Activated CD4-positive, alpha-beta memory T cell treated with anti-CD3 and anti-CD28 coated beads, Interleukin-2, amount 10 ng/mL, durations not matched to agents 7 days and 5 days (primary cell): ENCODE measurements around the gene TACR1. TPM values are rescaled to one million over a fixed set of nuclear protein-coding genes. Genes with fewer than 3 reads are reported as not detected.
"Not testable (repeated sequence)": the region's sequence is repeated elsewhere in the genome, so short reads cannot be mapped to it uniquely, and the experiment has no call there.

Experiments
- CTCF ChIA-PET: fragments of 350-600 bp; sonication (Branson Sonifier 250); formaldehyde crosslinking; loops from one replicate; lab custom pipeline; 2021; ENCODE audit warnings: antibody characterized with exemption, inconsistent platforms; lab: Charles Lee
- POLR2A ChIA-PET: fragments of 350-600 bp; sonication (Branson Sonifier 250); formaldehyde crosslinking; loops from one replicate; lab custom pipeline; 2021; ENCODE audit warnings: antibody characterized with exemption; lab: Charles Lee
- DNase-seq: peaks from one replicate; pipeline ENCODE4 v3.0.0-alpha.2; 2020
- H3K27ac Mint-ChIP-seq: one replicate; pipeline ENCODE4 v1.8.0; 2021; ENCODE audit warnings: mild to moderate bottlenecking, mixed read lengths
- H3K27me3 Mint-ChIP-seq: one replicate; pipeline ENCODE4 v1.8.0; 2021; ENCODE audit warnings: mixed read lengths
- H3K36me3 Mint-ChIP-seq: one replicate; pipeline ENCODE4 v1.8.0; 2021; ENCODE audit warnings: low read depth, mixed read lengths
- H3K4me1 Mint-ChIP-seq: one replicate; pipeline ENCODE4 v1.8.0; 2021; ENCODE audit warnings: mixed read lengths
- H3K4me3 Mint-ChIP-seq: one replicate; pipeline ENCODE4 v1.8.0; 2021; ENCODE audit warnings: mild to moderate bottlenecking, mixed read lengths
- H3K9me3 Mint-ChIP-seq: one replicate; pipeline ENCODE4 v1.8.0; 2021; ENCODE audit warnings: mixed read lengths
- total RNA-seq, 2 experiments: library from RNA; stranded (reverse); gene quantifications; one replicate each; pipeline ENCODE4 v1.2.3, GENCODE V29; 2021

The TACR1 gene
- total RNA-seq, 2 experiments from 2014 or later, result not detected

- H3K9me3 Mint-ChIP-seq, result no peaks in the 10 kb centered on the region
- CTCF ChIA-PET, result interaction anchor here (1.5 kb wide), 1 partner anchor 27 kb away, joined by 3 read pairs; no protein-coding TSS in a partner anchor
- POLR2A ChIA-PET, result no interaction called here
- H3K4me3 Mint-ChIP-seq, result no peak overlapping the region
- H3K27me3 Mint-ChIP-seq, result no peaks in the 10 kb centered on the region
- no peak for DNase-seq
- H3K4me1 Mint-ChIP-seq, result no peaks in the 10 kb centered on the region
- no peaks in the 10 kb centered on the region for H3K36me3 Mint-ChIP-seq
- H3K27ac Mint-ChIP-seq, result no peak overlapping the region
These were observed 44.2 kb downstream of the TACR1 start for GRCh38 chr2:75155115-75155514.

DNA sequence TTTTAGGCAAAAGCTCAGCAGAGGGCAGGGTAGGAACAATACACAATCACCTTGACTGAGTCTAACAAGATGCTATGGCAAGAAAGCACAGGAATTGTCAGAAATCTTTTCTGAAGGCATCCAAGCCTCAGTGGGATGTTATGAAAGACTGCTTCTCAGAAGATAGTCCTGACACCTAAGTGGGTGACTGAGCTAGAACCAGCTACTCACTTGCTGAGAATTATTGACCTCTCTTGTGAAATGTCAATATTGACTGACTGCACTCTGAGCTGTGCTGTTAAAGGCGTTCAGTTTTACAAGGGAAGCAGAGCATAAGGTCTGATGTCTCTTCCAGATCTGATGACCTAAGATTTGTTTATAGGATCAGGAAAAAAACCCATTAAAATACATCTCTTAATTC lies 46.1 kb downstream of the TACR1 start:
- no peak overlapping the region for H3K4me3 Mint-ChIP-seq
- no peaks in the 10 kb centered on the region for H3K9me3 Mint-ChIP-seq
- ChIA-PET POLR2A (no interaction called here), CTCF (no interaction called here)
- H3K36me3 Mint-ChIP-seq, result no peaks in the 10 kb centered on the region
- DNase-seq, result no peak
- H3K27ac Mint-ChIP-seq, result no peak overlapping the region
- H3K4me1 Mint-ChIP-seq, result no peaks in the 10 kb centered on the region
- no peaks in the 10 kb centered on the region for H3K27me3 Mint-ChIP-seq

- H3K27me3 Mint-ChIP-seq, H3K9me3 Mint-ChIP-seq, H3K36me3 Mint-ChIP-seq, POLR2A ChIA-PET, H3K4me3 Mint-ChIP-seq, DNase-seq, H3K4me1 Mint-ChIP-seq, CTCF ChIA-PET, H3K27ac Mint-ChIP-seq: not testable (repeated sequence)
These were observed 47.1 kb downstream of the TACR1 start for GRCh38 chr2:75152243-75152642.

GRCh38 chr2:75147884-75148283 lies 51.4 kb downstream of the TACR1 start:
- H3K9me3 Mint-ChIP-seq, H3K4me3 Mint-ChIP-seq, POLR2A ChIA-PET, H3K27me3 Mint-ChIP-seq, DNase-seq, H3K4me1 Mint-ChIP-seq, H3K36me3 Mint-ChIP-seq, CTCF ChIA-PET, H3K27ac Mint-ChIP-seq: not testable (repeated sequence)

- ChIA-PET CTCF (no interaction called here), POLR2A (no interaction called here)
- Mint-ChIP-seq H3K4me3 (no peak overlapping the region), H3K4me1 (no peaks in the 10 kb centered on the region), H3K27me3 (peaks cover 2% of the 10 kb centered on the region), H3K9me3 (no peaks in the 10 kb centered on the region), H3K27ac (no peak overlapping the region), H3K36me3 (no peaks in the 10 kb centered on the region)
- DNase-seq, result no peak
These were observed 52.6 kb downstream of the TACR1 start for GRCh38 chr2:75146606-75147332.

GRCh38 chr2:75146221-75146605 lies 53.1 kb downstream of the TACR1 start:
- POLR2A ChIA-PET, H3K27me3 Mint-ChIP-seq, H3K4me1 Mint-ChIP-seq, H3K36me3 Mint-ChIP-seq, H3K27ac Mint-ChIP-seq, H3K9me3 Mint-ChIP-seq, CTCF ChIA-PET, DNase-seq, H3K4me3 Mint-ChIP-seq: not testable (repeated sequence)

GRCh38 chr2:75142081-75142480 lies 57.2 kb downstream of the TACR1 start:
- ChIA-PET POLR2A (no interaction called here), CTCF (no interaction called here)
- H3K27ac Mint-ChIP-seq, result no peak overlapping the region
- DNase-seq, result no peak
- H3K27me3 Mint-ChIP-seq, result peaks cover 9% of the 10 kb centered on the region
- no peaks in the 10 kb centered on the region for H3K36me3 Mint-ChIP-seq
- no peaks in the 10 kb centered on the region for H3K9me3 Mint-ChIP-seq
- no peaks in the 10 kb centered on the region for H3K4me1 Mint-ChIP-seq
- no peak overlapping the region for H3K4me3 Mint-ChIP-seq

- no peaks in the 10 kb centered on the region for H3K9me3 Mint-ChIP-seq
- ChIA-PET POLR2A (no interaction called here), CTCF (no interaction called here)
- H3K36me3 Mint-ChIP-seq, result no peaks in the 10 kb centered on the region
- peaks cover 9% of the 10 kb centered on the region for H3K27me3 Mint-ChIP-seq
- H3K4me3 Mint-ChIP-seq, result no peak overlapping the region
- H3K4me1 Mint-ChIP-seq, result no peaks in the 10 kb centered on the region
- no peak for DNase-seq
- H3K27ac Mint-ChIP-seq, result no peak overlapping the region
These were observed 59.0 kb downstream of the TACR1 start for GRCh38 chr2:75140288-75140687.

GRCh38 chr2:75139171-75139570 lies 60.1 kb downstream of the TACR1 start:
- POLR2A ChIA-PET, result no interaction called here
- H3K36me3 Mint-ChIP-seq, result no peaks in the 10 kb centered on the region
- no peak overlapping the region for H3K27ac Mint-ChIP-seq
- no peak overlapping the region for H3K4me3 Mint-ChIP-seq
- H3K4me1 Mint-ChIP-seq, result no peaks in the 10 kb centered on the region
- DNase-seq, result no peak
- CTCF ChIA-PET, result no interaction called here
- peaks cover 9% of the 10 kb centered on the region for H3K27me3 Mint-ChIP-seq
- no peaks in the 10 kb centered on the region for H3K9me3 Mint-ChIP-seq

DNA sequence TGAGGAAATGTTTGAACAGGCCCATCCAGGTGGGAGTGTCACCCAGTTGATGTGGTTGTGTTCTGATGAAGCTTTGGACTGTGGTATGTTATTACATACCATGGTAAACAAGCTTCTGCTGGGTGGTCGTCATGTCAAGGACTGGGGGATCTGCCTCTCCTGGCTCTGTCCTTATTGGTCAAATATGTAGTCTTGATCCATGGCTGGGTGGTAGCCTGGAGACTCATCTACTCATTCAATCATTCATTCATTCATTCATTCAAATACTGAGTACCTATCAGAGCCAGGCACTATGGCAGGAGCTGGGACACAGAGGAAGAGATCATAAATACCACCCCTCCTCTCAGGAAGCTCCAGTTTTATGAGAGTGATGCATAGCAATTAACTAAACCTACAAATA lies 60.8 kb downstream of the TACR1 start:
- ChIA-PET CTCF (no interaction called here), POLR2A (no interaction called here)
- Mint-ChIP-seq H3K9me3 (no peaks in the 10 kb centered on the region), H3K36me3 (no peaks in the 10 kb centered on the region), H3K27ac (no peak overlapping the region), H3K27me3 (peaks cover 9% of the 10 kb centered on the region), H3K4me1 (no peaks in the 10 kb centered on the region), H3K4me3 (no peak overlapping the region)
- DNase-seq, result no peak

DNA sequence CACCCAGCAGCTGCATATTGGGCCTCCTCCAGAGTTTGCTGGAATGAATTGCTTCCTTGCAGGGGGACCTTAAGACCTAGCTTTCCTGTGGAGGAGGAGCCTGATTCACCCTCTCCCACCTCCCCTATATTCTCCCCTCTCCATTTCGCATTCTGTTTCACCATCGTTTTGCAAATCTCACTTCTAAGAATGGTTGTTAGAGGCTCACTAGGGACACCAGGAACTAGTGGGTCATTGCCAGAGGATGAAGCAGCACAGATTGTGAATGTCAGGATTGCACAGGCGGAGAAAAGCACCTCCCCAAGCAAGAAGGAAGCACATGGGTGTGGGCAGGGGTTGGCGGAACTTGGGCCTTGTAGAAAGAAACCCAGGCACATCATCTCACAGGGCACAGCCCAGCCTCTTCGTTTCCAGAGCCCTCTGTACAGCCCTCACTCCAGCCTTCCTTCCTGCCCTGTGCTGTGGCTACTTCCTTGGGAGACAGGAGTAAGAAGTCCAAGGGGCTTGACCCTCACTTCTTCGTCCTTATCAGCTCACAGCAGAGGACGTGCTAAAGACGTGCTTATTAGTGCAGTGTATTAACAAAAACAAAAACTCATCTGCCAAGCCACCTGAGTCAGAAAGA lies 63.4 kb downstream of the TACR1 start:
- ChIA-PET CTCF (no interaction called here), POLR2A (no interaction called here)
- no peak for DNase-seq
- Mint-ChIP-seq H3K36me3 (no peaks in the 10 kb centered on the region), H3K27ac (no peak overlapping the region), H3K9me3 (no peaks in the 10 kb centered on the region), H3K4me3 (no peak overlapping the region), H3K27me3 (peaks cover 3% of the 10 kb centered on the region), H3K4me1 (no peaks in the 10 kb centered on the region)

GRCh38 chr2:75134860-75135259 lies 64.5 kb downstream of the TACR1 start:
- Mint-ChIP-seq H3K9me3 (no peaks in the 10 kb centered on the region), H3K4me1 (no peaks in the 10 kb centered on the region), H3K27me3 (peaks cover 2% of the 10 kb centered on the region), H3K4me3 (no peak overlapping the region), H3K36me3 (no peaks in the 10 kb centered on the region), H3K27ac (no peak overlapping the region)
- ChIA-PET POLR2A (no interaction called here), CTCF (no interaction called here)
- DNase-seq, result no peak

GRCh38 chr2:75133621-75134570 lies 65.4 kb downstream of the TACR1 start:
- Mint-ChIP-seq H3K27ac (no peak overlapping the region), H3K4me3 (no peak overlapping the region), H3K9me3 (no peaks in the 10 kb centered on the region), H3K4me1 (no peaks in the 10 kb centered on the region), H3K27me3 (peaks cover 2% of the 10 kb centered on the region), H3K36me3 (no peaks in the 10 kb centered on the region)
- CTCF ChIA-PET, result no interaction called here
- no peak for DNase-seq
- POLR2A ChIA-PET, result no interaction called here
